ENCODE results near the gene SDC3.

Gene SDC3

GRCh38 chr1:30927448-30927847 lies 18.9 kb upstream of the SDC3 start:
- DNase-seq = no peak

GRCh38 chr1:30923597-30923996 lies 15.0 kb upstream of the SDC3 start:
- DNase-seq = no peak

DNA sequence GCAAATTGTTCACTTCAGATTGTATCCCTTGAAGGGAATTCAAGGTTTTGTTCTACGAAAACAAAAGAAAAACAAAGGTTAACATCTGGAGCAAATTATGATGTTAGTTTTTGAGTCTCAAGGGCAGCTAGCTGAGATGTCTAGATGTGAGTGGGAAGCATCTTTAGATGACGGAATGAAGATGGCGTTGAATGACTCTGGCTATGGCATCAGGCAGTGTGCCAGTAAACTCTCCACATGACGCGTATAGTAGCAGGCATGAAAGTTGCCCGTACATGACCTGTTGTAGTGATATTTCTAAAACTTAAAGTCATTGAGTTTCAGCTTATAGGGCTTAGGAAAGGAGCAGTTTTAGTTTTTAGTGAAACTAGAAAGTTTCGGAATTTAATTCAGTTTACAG lies 12.3 kb upstream of the SDC3 start:
- DNase-seq = no peak

DNA sequence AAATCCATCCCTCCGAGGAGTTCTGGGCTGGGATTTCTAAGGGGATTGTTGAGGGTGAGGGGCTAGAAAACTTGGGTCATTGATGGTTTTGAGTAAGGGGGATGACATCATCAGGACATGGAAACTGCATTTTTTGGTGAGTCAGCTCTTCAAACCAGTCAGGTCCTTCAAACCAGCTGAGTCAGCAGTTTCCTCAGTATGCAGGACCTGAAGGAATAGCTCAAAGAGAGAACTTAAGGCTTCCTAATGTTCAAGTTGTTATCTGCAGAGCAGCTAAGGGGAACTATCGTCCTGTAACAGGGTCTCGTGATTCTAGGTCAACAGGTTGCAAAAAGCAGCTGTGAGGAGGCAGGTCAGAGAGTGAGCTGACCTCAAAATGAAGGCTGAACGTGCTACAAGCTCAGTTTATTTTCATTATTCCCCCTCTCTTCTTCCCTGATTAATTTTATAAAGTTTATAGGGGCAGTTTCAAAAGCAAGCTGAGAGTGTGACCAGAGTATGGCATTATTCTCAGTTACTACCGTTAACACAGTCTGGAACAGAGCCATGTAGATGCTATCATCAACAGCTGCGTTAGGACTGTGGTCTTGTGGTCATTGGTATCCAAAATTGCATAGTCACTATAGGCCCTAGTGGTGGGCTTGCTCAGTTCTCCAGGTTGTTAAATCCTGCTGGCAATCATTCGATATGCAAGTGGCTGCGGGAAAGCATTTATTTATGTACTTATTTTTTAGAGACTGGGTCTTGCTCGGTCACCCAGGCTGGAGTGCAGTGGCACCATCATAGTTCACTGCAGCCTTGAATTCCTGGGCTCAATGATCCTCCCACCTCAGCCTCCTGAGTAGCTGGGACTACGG lies 10.7 kb upstream of the SDC3 start:
- no peak for DNase-seq

DNA sequence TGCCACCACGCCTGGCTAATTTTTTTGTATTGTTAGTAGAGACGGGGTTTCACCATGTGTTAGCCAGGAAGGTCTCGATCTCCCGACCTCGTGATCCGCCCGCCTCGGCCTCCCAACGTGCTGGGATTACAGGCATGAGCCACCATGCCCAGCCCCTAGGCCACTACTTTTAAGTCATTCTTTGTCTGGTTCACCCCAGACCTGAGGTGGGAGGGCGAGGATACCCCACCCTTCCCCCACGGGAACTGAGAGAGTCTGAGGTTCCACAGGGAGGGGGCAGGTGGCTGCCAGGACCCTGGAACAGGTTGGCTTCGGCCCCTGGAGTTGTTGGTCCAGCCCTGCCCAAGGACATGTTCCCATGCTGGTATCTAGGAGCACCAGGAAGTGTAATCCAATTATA lies 7.7 kb upstream of the SDC3 start:
- DNase-seq = no peak

DNA sequence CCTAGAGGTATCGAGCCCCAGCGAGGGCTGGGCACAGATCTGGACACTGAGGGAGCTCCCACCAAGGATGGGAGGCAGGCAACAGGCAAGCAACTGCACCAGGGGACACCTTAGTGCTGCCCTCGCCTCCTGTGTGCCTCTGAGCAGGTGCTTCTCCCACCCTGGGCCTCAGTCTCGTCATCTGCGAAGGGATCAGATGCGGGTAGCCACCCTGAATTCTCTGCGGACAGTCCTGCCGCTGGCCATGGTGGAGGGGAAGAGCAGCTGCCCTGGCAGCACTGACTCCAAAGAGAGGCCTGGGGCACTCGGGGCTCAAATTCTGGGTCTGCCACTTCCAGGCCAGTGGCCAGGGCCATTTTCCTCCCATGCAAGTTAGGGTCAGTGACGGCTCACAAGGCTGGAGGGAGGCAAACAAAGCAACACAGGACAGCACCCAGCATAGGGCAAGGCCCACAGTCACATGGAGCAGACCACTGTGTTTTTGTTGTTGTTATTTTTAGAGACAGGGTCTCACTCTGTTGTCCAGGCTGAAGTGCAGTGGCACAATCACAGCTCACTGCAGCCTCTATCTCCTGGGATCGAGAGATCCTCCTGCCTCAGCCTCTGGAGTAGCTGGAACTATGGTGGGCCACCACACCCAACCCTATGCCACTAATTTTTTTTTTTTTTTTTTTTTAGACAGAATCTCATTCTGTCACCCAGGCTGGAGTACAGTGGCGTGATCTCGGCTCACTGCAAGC lies 7.1 kb upstream of the SDC3 start:
- DNase-seq = no peak

GRCh38 chr1:30914931-30915330 lies 6.4 kb upstream of the SDC3 start:
- no peak for DNase-seq

DNA sequence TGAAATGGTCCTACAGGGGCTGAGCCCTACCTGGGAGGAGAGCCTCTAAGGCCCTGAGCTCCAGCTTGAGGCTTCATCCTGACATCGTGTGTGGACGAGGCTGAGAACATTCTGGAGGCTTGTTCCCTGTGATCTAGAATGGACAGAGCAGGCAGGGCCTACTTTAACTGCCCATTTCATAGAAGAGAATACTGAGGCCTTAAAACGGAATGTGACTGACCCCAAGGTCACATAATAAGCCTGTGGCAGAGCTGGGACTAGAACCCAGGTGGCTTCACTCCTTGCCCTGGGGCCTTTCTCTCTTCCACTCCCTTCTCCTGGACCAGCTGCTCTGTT lies 6.0 kb upstream of the SDC3 start:
- no peak for DNase-seq

- no peak for DNase-seq
Observed at GRCh38 chr1:30912913-30913652, 4.5 kb upstream of the SDC3 start.

DNA sequence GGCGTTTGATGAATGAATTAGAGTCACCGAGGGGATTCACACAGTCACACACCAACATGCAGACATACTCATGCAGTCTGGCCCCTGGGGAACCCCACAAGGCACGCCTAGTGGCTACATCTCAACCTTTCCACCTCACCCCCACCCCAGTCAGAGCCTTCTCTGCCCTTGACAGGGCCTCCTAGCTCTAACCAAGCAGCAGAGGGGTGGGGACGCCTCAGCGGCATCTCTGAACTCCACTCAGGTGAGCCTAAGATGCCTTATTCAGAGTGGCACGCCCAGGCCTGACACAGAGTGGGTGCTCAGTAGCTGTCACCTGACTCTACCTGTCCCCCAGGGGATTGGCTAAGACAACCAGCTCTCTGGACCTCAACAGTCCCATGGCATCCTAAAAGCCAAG lies 3.7 kb upstream of the SDC3 start:
- no peak for DNase-seq

- peak; percentile 58 for DNase-seq
Observed at GRCh38 chr1:30911059-30911954, 2.7 kb upstream of the SDC3 start.

- no peak for DNase-seq
Observed at GRCh38 chr1:30909365-30910068, 959 bp upstream of the SDC3 start.

DNA sequence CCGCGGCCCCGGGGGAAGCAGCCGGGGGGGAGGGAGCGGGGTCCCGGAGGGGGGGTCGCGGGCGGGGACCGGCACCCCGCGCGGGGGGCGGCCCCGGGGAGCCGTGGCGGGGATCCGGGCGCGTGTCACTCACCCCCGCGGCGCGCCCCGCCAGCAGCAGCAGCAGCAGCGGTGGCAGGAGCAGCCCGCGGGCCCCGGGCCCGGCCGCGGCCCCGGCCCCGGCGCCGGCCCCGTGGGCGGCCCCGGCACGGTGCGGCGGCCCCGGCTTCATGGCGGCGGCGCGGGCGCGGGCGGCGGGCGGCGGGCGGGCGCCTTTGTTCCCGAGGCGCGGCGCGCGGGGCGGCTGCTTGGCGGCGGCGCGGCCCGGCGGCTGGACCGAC lies 252 bp downstream of the SDC3 start:
- DNase-seq = no peak

DNA sequence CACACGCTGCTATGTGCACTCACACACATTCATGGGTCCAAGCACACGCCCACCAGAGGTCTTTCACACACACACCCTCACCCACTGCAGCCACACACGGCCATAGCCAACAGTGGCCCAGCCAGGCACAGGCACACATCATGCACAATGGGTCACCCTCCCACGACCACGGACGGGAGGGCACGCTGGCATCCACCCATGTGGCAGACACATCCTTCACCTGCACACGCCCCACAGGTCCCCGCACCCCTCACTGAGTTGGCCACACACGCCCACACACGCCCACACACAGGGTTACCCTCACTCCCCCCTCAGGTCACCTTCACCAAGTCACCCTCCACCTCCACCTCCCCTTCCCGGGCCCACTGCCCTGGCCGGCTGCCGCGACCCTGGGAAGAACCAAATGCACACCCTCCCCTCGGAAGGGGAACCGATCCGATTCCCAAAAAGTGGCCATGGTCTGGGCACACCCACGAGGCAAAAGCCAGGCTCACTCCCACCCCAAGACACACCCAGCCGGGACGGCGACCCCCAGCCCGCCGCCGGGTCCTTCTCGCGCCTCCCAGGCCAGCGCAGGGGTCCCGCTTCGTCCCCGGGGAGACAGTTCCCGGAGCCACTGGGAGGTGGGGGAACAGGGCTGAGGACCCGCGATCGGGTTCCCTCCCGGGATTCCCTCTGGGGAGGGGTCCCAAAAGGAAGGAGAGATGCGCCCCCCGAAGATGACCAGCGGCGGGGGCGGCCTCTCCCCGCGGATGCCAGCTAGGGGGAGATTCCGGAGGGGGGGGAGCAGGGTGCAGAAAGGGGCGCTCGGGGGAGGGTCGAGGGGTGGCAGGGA lies 860 bp downstream of the SDC3 start:
- DNase-seq = no peak

- no peak for DNase-seq
Observed at GRCh38 chr1:30906631-30907441, 1.7 kb downstream of the SDC3 start.

GRCh38 chr1:30905916-30906620 lies 2.5 kb downstream of the SDC3 start:
- DNase-seq = no peak

DNA sequence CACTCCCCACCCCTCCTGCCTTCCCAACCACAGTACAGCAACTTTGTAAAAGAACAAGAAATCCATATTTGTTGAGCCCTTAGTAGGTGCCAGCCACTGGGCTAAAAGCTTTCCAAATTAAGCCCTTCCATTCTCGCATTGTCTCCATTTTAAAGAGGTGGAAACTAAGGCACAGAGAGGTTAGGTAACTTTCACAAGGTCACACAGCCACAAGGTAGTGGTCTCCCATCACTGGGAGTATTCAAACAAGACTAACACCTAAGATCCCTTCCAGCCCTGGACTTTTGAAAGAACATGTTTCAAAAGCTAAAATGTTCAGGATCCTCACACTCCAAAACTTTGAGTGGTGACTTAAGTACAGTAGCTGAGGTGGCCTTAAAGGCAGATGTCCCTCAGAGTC lies 3.2 kb downstream of the SDC3 start:
- DNase-seq = no peak

GRCh38 chr1:30904962-30905335 lies 3.6 kb downstream of the SDC3 start:
- no peak for DNase-seq

DNA sequence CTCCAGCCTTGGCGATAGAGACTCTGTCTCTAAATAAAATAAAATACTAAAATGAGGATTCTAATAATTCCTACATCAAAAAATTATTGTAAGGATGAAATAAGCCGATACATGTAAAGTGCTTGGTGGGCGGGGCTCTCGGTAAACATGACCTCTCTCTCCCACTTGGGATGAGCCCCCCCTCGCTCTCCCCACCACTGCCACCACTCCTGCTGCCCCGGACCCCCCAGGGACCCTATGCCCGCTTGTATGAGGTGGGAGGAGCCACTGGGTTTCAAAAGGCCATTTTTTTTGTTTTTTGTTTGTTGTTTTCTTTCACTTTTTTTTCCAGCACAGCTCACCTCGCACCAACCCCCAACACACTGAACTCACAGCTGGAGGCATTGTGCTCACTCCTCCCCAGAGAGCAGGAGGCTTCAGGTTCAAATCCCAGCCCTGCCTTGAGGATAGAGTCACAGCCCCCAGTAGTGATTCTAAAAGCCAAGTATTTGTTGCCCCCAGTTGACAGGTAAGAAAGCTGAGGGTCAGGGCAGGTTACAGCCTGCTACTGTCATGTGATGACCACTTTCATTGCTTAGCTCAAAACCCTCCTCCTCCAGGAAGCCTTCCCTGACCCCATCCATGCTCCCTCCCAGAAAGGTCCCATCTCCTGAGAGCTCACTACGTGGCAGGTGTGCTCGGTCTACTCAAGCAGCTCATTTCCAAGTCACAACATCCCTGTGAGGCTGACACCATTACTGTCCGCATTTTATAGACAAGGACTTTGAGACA lies 4.2 kb downstream of the SDC3 start:
- no peak for DNase-seq

All from NCI-H1694 treated with DMSO at 0.1 percent for 48 hours (cell line).